Caco-2 (cell line): ENCODE data around the gene LEUTX. TPM values are rescaled to one million over a fixed set of nuclear protein-coding genes. Genes with fewer than 3 reads are reported as not detected.

Experiments used
- BruUV-seq: library from RNA; stranded (reverse); fragments of 400-500 nt; replicated peaks from 2 replicates; lab custom pipeline; 2021; lab: Mats Ljungman, UMichigan
- CTCF ChIA-PET: fragments of 300-600 bp; sonication (Branson Sonifier 250); formaldehyde crosslinking; loops from one replicate; lab custom pipeline; 2022; ENCODE audit warnings: antibody characterized with exemption; lab: Charles Lee
- POLR2A ChIA-PET: fragments of 300-600 bp; sonication (Branson Sonifier 250); formaldehyde crosslinking; loops from one replicate; lab custom pipeline; 2022; ENCODE audit warnings: antibody characterized with exemption; lab: Charles Lee
- DNase-seq, 2 experiments: peaks; one replicate each; pipeline versions ENCODE4 v3.0.0 to v3.0.0-alpha.2; 2020 to 2022
- H3K27me3 ChIP-seq: replicated peaks from 2 replicates; pipeline ENCODE4 v1.6.0; 2011; ENCODE audit warnings: low read length; ENCODE audit not compliant: control insufficient read depth, insufficient read depth
- H3K36me3 ChIP-seq: 2 replicates; pipeline ENCODE4 v1.5.1; 2011; ENCODE audit warnings: low read length; ENCODE audit not compliant: control insufficient read depth, insufficient read depth
- H3K4me1 ChIP-seq: fragments of 250-450 bp; sonication (Bioruptor Pico); 2 replicates; pipeline ENCODE4 v1.5.1; 2020; ENCODE audit warnings: mild to moderate bottlenecking
- H3K4me3 ChIP-seq: 2 replicates; pipeline ENCODE4 v1.5.1; 2011; ENCODE audit warnings: low read depth, mild to moderate bottlenecking, control low read depth, low read length
- H3K9me3 ChIP-seq: fragments of 250-450 bp; sonication (Bioruptor Pico); 2 replicates; pipeline ENCODE4 v1.5.1; 2020; ENCODE audit warnings: mild to moderate bottlenecking, moderate library complexity
- H3K27ac Mint-ChIP-seq: one replicate; pipeline ENCODE4 v1.8.0; 2022; ENCODE audit warnings: mixed read lengths; ENCODE audit not compliant: unreplicated experiment
- H3K27me3 Mint-ChIP-seq: one replicate; pipeline ENCODE4 v1.8.0; 2022; ENCODE audit warnings: mixed read lengths; ENCODE audit not compliant: insufficient read depth, unreplicated experiment
- H3K36me3 Mint-ChIP-seq: one replicate; pipeline ENCODE4 v1.8.0; 2022; ENCODE audit warnings: mild to moderate bottlenecking, mixed read lengths; ENCODE audit not compliant: insufficient read depth, unreplicated experiment
- H3K4me1 Mint-ChIP-seq: one replicate; pipeline ENCODE4 v1.8.0; 2022; ENCODE audit warnings: low read depth, mixed read lengths; ENCODE audit not compliant: unreplicated experiment
- H3K4me3 Mint-ChIP-seq: one replicate; pipeline ENCODE4 v1.8.0; 2022; ENCODE audit warnings: mild to moderate bottlenecking, moderate library complexity, mixed read lengths; ENCODE audit not compliant: unreplicated experiment
- H3K9me3 Mint-ChIP-seq: one replicate; pipeline ENCODE4 v1.8.0; 2022; ENCODE audit warnings: mixed read lengths; ENCODE audit not compliant: unreplicated experiment
- CTCF ChIP-seq, 2 experiments: fragments of 200-600 bp in 1 of 2; IDR thresholded peaks; 1 replicate in 1 of 2; 2 replicates in 1 of 2; pipeline versions ENCODE4 v1.5.1 to v1.8.0; 2011 to 2022; ENCODE audit warnings: antibody characterized with exemption in 1 of 2, control low read depth in 1 of 2, inconsistent platforms in 1 of 2, low read depth in 1 of 2, low read length in 1 of 2, mild to moderate bottlenecking in 1 of 2, moderate library complexity in 1 of 2; ENCODE audit not compliant: insufficient read depth in 1 of 2, severe bottlenecking in 1 of 2, unreplicated experiment in 1 of 2
- intact Hi-C: fragments of 100-400 bp; cut with micrococcal nuclease; formaldehyde crosslinking; loops from one replicate; pipeline ENCODE4 v1.10.0; 2022; ENCODE audit not compliant: unreplicated experiment
- total RNA-seq: library from RNA; stranded (reverse); gene quantifications from 2 replicates; pipeline ENCODE4 v1.2.3, GENCODE V29; 2022

Gene LEUTX
- total RNA-seq, 1 experiment from 2014 or later, result not detected

GRCh38 chr19:39809368-39809767 is 30.7 kb downstream of the LEUTX start:
- CTCF ChIA-PET, result no interaction called here
- TF ChIP-seq CTCF (IDR thresholded peaks at IDR 0.05; ENCODE audit: insufficient read depth in 1 of 2, low read depth in 1 of 2, low read length in 1 of 2, severe bottlenecking in 1 of 2, unreplicated experiment in 1 of 2), result no peak
- Histone ChIP-seq H3K9me3 (peaks cover 3% of the 10 kb centered on the region; the same call in 1 of the 2 replicates), H3K36me3 (no peaks in the 10 kb centered on the region), H3K4me1 (no peaks in the 10 kb centered on the region), H3K4me3 (no peak overlapping the region), H3K27me3 (no peaks in the 10 kb centered on the region)
- no peak for DNase-seq
- no peaks in the 10 kb centered on the region for H3K4me1 Mint-ChIP-seq
- intact Hi-C loops, result no loop called here
- H3K9me3 Mint-ChIP-seq, result peaks cover 14% of the 10 kb centered on the region
- no peaks in the 10 kb centered on the region for H3K36me3 Mint-ChIP-seq
- H3K4me3 Mint-ChIP-seq, result no peak overlapping the region
- H3K27me3 Mint-ChIP-seq, result peaks cover 3% of the 10 kb centered on the region
- POLR2A ChIA-PET, result no interaction called here
- H3K27ac Mint-ChIP-seq, result no peak overlapping the region
- no TSS peak for BruUV-seq

- H3K27me3 Mint-ChIP-seq, result peaks cover 3% of the 10 kb centered on the region
- no peak overlapping the region for H3K27ac Mint-ChIP-seq
- no peaks in the 10 kb centered on the region for H3K36me3 Mint-ChIP-seq
- no peaks in the 10 kb centered on the region for H3K4me1 Mint-ChIP-seq
- no peak overlapping the region for H3K4me3 Mint-ChIP-seq
- no peak overlapping the region for H3K4me3 ChIP-seq
- no peak for TF ChIP-seq CTCF (IDR thresholded peaks at IDR 0.05; ENCODE audit: insufficient read depth in 1 of 2, low read depth in 1 of 2, low read length in 1 of 2, severe bottlenecking in 1 of 2, unreplicated experiment in 1 of 2)
- DNase-seq, result no peak
- H3K9me3 Mint-ChIP-seq, result peaks cover 14% of the 10 kb centered on the region
- ChIA-PET POLR2A (no interaction called here), CTCF (no interaction called here)
- no TSS peak for BruUV-seq
- H3K36me3 ChIP-seq, result no peaks in the 10 kb centered on the region
- H3K9me3 ChIP-seq, result peaks cover 3% of the 10 kb centered on the region; the same call in 1 of the 2 replicates
- intact Hi-C loops, result no loop called here
- no peaks in the 10 kb centered on the region for H3K4me1 ChIP-seq
- no peaks in the 10 kb centered on the region for H3K27me3 ChIP-seq
These were observed 31.8 kb downstream of the LEUTX start for GRCh38 chr19:39810424-39810823.

- Histone ChIP-seq H3K4me3 (no peak overlapping the region), H3K4me1 (no peaks in the 10 kb centered on the region), H3K27me3 (no peaks in the 10 kb centered on the region), H3K36me3 (no peaks in the 10 kb centered on the region), H3K9me3 (peaks cover 3% of the 10 kb centered on the region; the same call in 1 of the 2 replicates)
- DNase-seq, result no peak
- Mint-ChIP-seq H3K36me3 (no peaks in the 10 kb centered on the region), H3K27ac (no peak overlapping the region), H3K27me3 (peaks cover under 1% of the 10 kb centered on the region), H3K4me3 (no peak overlapping the region), H3K4me1 (no peaks in the 10 kb centered on the region), H3K9me3 (peaks cover 14% of the 10 kb centered on the region)
- intact Hi-C loops, result no loop called here
- CTCF ChIA-PET, result no interaction called here
- TF ChIP-seq CTCF (IDR thresholded peaks at IDR 0.05; ENCODE audit: insufficient read depth in 1 of 2, low read depth in 1 of 2, low read length in 1 of 2, severe bottlenecking in 1 of 2, unreplicated experiment in 1 of 2), result no peak
- no TSS peak for BruUV-seq
- POLR2A ChIA-PET, result no interaction called here
These were observed 32.4 kb downstream of the LEUTX start for GRCh38 chr19:39811064-39811463.
